HG02970 (cell line): ENCODE data around the gene INHBB.

ENCODE experiments used
- ATAC-seq: cut with Tn5 transposase; IDR thresholded peaks from one replicate; pipeline ENCODE4 v1.9.1; 2021; ENCODE audit warnings: mild to moderate bottlenecking, moderate library complexity, moderate number of reproducible peaks; ENCODE audit not compliant: unreplicated experiment, low FRiP score

INHBB gene

DNA sequence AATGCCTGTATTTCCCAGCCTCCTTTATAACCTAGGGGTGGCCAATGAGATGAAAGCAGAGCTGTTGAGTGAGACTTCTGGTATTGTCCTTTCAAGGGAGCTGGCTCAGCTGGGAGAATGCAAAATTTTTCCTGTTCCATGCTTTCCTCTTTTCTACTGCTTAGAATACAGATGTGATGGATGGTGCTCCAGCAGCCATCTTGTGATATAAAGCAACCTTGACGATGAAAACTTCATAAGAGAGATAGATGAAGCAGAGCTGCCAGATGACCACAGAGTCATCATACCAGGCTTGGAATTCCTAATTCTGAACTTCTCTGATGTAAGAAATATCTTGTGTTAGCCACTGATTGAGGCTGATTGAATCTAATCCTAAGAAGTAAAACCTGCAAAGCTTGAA lies 11.9 kb upstream of the INHBB start:
- no peak for ATAC-seq

DNA sequence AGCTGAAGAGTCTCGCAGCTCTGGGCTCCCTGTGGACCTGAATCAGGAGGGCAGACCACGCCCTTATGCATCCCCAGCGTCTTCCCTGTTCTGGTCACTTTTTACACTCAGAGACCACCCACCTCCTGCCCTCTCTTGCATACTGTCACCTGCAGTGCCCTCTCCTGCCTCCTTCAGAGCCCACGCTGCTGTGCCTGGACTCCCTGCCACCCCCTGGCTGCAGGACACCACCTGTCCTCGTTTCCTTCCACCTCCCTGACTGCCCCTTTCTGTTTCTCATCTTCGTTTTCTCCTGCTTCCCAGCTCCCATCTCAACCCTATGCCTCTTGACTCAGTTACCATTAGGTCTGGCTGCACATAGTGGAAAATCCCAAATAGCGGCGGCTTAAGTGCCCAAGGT lies 9.2 kb upstream of the INHBB start:
- ATAC-seq, result no peak

DNA sequence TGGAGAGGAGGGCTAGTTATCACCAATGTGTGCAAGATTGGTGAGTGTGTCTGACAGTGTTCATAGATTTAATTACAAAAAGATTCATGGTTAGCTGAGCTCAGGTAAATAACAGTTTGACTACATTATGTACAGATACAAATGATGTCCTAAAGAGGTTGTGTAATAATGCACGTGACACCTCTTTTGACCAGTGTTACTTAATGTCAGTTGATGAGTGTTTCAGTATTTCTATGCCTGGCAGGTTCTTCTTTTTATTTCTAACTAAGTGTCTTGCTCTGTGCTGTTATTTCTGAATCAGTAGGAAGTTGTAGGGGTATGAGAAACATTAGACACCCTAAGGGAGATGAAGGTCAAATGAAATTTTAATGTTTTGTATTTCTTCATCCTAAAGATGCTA lies 7.9 kb upstream of the INHBB start:
- no peak for ATAC-seq

DNA sequence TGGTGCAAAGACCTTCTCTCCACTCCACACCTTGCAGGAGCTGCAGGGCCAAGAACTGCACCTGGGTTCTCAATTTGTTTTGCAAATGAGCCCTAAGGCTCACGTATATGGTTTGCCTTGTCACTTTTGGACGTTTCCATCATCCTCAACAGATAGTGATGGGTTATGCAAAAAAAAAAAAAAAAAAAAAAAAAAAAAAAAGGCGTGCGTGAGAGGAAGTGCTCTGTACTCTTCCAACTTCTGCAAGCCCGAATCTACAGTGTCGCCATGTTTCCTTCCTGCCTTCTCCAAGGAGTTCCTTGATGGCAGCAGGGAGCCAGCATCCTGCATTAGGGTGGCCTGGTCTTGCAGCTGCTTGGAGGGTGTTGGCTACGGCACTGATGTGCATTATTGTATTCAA lies 4.0 kb upstream of the INHBB start:
- no peak for ATAC-seq

DNA sequence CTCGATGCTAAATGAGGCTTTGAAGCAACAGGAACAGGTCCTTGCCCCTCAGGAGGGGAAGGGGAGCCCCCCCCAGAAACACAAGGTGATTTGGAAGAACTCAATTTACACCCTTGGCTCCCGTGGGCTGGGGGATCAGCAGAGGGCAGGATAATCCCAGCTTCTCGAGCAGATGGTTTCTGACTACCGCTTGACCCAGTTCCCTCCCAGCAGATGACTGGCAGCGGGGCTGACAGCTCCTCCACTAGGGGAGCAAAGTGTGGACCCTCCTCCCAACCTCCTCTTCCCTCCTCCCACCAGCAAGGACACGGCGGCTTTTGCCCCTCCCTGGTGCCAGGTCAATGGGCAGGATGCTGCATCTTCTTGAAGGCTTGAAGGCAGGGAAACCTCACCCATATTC lies 3.5 kb upstream of the INHBB start:
- no peak for ATAC-seq

DNA sequence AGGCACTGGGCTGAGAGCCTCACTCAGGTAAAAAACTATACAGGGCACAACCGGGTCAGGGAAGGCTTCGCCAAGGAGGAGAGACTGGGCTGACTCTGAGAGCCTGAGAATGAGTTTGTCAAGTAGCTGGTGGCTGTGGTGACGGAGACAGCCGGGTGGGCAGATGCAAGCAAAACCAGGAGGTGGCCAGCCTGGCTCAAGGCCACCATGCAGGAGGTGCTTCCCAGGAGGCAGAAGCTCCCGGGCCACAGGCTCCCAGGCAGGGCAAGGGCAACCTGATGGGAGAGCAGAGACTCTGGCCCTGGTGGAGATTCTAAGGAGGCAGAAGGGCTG lies 2.9 kb upstream of the INHBB start:
- no peak for ATAC-seq

DNA sequence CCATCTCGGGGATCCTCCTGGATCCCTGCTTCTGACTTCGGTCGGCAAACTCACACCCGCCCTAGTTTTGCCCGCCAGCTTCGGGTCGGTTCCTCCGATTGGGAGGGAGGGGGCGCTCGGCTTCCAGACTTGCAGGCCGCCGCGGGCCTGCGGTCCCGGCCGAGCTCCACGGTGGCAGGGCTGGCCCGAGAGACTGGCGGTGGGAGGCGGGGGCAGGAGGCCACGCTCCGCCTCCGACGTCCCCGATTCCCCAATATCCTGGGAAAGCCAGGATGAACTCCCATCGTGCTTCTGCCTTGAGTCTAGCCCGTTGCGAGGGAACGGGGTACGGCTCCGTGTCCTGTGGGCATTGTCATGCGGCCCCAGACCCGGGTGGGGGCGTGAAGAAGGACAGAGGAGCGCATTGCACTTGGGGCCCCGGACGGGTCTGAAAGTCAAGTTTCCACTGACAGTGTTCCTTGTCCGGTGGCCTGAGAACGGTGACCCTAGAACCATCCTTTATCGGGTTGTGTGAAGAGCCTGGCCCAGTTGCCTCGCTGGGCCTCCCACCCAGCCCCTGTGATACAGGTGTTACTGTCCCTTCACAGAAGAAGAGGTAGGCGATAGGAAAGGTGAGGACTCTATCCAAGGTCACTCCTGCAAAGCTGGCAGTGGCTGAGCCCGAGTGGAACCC lies 2.4 kb upstream of the INHBB start:
- ATAC-seq, result no peak

DNA sequence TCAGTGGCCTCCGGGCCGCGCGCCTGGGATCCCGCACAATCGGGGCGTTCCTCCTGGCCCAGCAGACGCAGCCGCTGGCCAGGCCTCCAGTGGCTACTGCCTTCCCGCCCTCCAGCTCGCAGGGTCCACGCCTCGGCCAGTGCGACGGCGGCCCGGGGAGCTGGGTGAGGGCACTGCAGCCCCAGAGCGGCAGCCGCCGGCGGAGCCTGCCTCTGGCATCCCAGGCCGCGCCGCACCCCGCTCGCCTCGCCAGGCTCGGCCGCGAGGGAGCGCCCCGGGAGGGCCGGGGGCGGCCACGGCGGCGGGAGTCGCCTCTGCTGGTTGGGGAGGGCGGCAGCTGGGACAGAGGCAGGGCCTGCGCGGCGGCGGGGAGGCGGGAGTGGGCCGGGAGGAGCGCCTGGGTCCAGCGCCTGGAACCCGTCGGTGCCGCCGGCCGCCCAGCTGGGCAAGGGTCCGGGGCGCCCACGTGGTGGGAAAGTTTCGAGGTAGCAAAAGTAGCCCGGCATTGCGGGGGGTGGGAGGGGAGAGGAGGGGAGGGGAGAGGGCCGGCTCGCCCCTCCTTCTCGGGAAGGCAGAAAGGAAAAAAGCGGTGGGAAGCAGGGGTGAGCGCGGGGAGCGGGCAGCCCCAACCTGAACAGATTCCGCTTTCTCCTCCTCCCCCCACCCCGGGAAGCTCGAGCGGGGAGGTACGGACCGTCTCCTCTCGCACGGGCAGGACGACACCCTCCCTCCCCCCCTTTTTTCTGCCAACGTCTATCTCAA lies 1.5 kb upstream of the INHBB start:
- no peak for ATAC-seq

DNA sequence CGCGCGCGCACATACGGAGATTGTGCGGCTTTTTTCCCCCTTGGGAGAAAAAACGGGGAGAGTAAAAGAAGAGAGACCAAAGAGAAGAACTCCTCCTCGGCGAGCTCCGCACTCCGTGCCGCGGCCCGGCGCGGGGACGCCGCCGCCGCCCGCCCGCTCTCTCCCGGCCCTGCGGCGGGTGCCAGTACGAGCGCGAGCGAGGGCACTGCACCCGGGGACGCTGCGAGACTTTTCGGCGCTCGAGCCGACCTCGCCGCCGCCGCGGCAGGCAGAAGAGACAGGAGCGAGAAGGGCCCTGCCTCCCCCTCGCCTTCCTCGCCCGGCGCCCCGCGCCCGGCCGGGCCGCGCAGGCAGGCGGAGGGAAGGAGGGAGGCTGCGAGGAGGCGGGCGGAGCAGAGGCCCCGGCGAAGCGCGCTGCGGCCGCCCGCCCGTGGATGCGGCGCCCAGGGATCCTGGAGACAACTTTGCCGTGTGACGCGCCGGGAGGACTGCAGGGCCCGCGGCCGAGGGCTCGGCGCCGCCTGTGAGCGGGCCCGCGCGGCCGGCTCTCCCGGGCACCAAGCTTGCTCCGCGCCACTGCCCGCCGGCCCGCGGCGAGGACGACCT lies 857 bp upstream of the INHBB start:
- no peak for ATAC-seq

DNA sequence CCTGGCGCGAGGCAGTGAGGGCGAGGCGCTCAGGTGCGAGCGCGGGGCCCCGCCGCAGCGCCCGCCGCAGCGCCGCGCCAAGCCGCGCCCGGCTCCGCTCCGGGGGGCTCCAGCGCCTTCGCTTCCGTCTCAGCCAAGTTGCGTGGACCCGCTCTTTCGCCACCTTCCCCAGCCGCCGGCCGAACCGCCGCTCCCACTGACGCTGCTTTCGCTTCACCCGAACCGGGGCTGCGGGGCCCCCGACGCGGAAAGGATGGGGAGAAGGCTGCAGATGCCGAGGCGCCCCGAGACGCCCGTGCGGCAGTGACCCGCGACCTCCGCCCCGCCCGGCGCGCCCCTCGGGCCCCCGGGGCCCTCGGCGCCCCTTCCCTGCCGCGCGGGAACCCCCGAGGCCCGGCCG lies 328 bp upstream of the INHBB start:
- no peak for ATAC-seq

DNA sequence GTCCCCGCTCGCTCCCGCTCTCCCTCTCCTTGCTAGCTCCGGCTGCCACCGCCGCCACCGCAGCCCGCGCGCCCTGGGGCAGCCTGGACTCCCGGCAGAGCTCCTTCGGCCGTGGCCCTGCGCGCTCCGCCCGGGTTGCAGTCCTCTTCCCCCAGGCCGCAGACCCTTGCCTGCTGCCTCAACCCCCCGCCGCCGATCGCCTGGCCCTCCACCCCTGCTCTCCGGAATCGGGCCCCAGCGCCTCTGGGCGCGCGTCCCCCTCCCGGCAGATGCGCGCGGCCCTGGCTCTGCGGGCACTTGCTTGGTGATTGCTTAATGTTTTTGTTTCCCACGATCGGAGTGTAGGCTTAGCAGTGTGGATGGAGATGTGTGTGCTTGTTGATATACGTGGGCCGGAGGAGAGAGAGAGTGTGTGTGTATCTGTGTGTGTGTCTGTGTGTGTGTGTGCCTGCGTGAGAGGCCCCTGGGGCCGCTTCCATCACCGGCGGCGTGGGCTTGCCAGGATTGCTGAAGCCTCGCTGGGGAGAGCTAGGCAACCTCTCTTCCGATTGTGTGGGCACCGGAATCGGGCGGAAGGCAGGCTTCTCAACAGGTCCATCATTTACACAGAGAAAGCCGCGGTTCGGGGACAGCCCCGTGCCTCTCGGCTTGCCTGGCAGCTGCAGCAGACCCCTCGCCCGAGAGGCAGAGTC lies 877 bp downstream of the INHBB start:
- ATAC-seq, result no peak

DNA sequence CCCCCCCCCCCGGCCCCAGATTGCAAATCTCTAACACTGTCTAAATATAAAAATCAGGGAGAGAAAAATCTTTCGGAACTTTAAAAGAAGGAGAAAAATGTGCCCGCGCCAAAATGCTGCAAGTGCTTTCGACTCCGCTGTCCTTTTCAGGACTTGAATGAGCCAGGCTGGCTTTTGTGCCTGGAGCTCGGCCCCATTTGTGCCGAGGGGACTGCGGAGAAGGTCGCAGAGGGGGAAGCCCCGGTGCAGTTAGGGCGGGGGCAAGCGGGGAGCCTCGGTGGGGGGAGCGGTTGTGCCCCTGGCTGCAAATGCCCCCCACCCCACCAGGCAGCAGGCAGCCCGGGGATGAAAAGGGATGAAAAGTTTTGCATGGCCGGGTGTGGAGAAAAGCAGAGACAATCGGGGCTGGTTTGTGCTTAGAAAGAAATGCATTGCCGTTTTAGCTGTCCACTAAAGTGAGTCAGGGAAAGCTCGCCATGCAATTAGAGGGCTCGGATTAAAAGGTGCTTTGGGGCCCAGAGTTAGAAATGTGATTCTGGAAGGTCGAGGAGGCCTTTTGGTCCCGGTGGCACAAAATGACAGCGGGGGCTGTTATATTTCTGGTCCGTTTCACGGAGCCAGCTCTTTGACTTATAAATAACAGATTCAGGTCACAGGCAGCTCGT lies 1.6 kb downstream of the INHBB start:
- no peak for ATAC-seq

DNA sequence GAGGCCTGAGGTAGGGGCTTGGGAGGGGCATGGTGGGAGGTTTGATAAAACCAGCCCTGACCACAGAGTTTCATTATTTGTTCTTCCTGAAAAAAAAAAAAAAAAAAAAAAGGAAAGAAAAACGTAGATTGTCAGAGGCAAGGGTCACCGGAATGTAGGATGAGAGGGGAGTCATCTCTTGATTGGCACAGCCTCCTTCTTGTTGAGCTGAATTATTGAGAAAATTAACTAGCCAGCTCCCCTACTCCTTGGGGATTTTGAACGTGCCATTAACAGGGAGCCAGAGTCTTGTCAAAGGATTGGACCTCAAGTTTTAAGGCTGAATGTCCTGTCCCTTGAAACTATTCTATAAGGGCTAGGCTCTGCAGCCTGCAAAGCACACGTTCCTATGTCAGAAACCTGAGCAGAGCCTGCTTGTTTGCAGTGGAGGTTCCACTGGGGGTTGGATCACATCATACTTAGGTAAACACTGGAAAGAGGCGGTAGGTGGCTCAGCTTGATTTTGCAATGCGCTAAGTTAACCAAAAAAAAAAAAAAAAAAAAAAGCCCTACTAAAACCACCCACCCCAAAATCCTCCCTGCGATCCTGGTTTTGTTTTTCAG lies 2.3 kb downstream of the INHBB start:
- no peak for ATAC-seq

DNA sequence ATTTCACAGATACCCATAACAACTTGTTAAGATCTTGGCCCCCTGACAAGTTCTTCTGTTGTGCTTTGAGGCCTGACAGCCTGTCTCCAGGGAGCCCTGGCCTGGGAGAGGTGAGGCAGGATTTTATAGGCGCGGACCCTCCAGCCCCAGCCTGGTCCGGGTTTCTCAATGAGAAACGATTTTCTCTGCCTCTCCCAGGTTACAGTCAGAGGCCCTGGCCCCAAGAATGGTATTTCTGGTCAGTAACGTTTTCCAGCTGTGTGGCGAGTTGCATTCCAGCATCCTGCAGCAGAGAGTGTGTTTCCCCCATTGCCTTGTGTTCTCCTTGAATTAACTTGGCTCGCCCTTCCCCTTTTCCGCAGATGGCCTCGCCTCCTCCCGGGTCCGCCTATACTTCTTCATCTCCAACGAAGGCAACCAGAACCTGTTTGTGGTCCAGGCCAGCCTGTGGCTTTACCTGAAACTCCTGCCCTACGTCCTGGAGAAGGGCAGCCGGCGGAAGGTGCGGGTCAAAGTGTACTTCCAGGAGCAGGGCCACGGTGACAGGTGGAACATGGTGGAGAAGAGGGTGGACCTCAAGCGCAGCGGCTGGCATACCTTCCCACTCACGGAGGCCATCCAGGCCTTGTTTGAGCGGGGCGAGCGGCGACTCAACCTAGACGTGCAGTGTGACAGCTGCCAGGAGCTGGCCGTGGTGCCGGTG lies 3.0 kb downstream of the INHBB start:
- ATAC-seq, result no peak

DNA sequence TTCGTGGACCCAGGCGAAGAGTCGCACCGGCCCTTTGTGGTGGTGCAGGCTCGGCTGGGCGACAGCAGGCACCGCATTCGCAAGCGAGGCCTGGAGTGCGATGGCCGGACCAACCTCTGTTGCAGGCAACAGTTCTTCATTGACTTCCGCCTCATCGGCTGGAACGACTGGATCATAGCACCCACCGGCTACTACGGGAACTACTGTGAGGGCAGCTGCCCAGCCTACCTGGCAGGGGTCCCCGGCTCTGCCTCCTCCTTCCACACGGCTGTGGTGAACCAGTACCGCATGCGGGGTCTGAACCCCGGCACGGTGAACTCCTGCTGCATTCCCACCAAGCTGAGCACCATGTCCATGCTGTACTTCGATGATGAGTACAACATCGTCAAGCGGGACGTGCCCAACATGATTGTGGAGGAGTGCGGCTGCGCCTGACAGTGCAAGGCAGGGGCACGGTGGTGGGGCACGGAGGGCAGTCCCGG lies 3.5 kb downstream of the INHBB start:
- ATAC-seq, result no peak

DNA sequence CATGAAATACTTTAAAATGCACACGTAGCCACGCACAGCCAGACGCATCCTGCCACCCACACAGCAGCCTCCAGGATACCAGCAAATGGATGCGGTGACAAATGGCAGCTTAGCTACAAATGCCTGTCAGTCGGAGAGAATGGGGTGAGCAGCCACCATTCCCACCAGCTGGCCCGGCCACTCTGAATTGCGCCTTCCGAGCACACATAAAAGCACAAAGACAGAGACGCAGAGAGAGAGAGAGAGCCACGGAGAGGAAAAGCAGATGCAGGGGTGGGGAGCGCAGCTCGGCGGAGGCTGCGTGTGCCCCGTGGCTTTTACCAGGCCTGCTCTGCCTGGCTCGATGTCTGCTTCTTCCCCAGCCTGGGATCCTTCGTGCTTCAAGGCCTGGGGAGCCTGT lies 4.1 kb downstream of the INHBB start:
- no peak for ATAC-seq

DNA sequence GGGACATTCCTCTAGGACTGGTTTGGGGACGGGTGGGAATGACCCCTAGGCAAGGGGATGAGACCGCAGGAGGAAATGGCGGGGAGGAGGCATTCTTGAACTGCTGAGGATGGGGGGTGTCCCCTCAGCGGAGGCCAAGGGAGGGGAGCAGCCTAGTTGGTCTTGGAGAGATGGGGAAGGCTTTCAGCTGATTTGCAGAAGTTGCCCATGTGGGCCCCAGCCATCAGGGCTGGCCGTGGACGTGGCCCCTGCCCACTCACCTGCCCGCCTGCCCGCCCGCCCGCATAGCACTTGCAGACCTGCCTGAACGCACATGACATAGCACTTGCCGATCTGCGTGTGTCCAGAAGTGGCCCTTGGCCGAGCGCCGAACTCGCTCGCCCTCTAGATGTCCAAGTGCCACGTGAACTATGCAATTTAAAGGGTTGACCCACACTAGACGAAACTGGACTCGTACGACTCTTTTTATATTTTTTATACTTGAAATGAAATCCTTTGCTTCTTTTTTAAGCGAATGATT lies 4.9 kb downstream of the INHBB start:
- ATAC-seq, result no peak

DNA sequence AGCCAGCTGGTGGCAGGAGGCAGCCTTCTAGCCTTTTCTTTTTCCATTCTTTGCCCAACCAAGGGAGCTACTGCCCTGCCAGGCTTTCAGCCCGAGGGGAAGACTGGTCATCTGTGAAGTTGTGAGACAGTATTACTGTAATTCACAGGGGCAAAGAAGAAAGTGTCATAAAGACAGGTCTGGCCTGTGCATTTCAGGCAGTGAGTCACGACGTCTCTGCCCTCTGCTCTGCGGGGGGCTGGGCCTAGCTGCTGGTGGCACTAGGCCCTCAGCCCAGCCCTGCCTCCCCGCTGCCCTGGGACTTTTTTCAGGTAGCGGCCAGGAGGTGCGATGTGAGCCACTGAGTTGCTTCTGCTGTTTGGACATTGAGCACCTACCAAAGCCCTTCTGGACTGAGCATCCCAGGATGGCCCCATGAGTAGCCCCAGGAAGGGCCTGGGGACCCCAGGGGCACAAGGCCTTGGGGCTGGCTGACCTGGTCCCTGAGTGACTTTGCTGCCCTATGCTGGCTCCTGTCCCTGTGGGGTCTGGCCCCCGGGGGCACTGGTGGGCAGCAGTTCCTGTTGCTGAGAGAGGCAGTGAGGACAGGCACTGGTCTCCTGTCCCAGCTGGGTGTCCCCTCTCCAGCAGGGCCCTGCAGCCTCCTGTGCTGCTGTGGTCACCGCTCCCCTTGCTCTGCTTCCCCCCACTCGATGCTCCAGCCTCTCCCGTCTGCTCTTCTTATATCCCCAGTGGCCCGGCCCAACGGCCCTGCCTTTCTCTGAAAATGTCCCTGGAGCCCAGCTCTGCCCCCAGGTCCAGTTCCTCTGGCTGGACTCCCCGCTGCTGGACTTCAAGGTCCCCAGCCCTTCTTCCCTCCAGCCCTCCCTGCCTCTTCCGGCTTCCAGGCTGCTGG lies 7.0 kb downstream of the INHBB start:
- ATAC-seq, result no peak

DNA sequence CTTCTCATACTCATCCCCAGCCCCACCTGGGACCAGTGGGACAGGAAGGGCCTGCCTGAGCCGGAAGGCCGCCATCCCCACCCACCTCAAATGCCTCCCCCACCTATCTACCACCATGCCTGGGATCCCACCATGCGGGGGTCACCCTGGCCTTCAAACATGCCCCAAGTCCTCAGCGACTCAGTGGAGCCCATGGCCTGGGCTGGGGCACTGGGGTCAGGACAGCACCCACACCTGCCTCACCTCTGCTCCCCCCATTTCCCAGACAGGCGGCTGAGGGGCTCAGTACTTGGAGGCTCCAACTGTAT lies 7.6 kb downstream of the INHBB start:
- ATAC-seq, result no peak
